ENCODE results near the gene LIN9. TPM values are rescaled to one million over a fixed set of nuclear protein-coding genes. Genes with fewer than 3 reads are reported as not detected.

Gene LIN9
- total and polyA plus RNA-seq, 2 donors (not counting 3 experiments of a cell fraction or from before 2014, with no cell fraction given) = 2.5 to 7.6 TPM

DNA sequence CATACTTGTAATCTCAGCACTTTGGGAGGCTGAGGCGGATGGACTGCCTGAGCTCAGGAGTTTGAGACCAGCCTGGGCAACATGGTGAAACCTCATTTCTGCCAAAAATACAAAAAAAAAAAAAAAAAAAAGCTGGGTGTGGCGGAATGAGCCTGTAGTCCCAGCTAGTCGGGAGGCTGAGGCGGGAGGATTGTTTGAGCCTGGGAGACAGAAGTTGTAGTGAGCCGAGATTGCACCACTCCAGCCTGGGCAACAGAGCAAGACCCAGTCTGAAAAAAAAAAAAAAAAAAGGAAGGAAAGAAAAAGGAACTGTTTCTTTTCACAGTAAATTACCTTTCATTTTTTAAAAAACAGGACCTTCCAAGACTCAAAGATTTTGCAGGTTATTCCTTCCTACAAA, 29.5 kb downstream of the LIN9 start:
- no peaks in the 10 kb centered on the region for H3K9me3 ChIP-seq (replicated peaks; ENCODE audit: control insufficient read depth, insufficient read depth, low read length)
- dilution Hi-C loops (cut with MboI; ENCODE audit: extremely low pct_ligation_motif_present, low sequenced_read_pairs) = no loop called here
- POLR2A ChIA-PET = no interaction called here
- DNase-seq (ENCODE audit: low read depth, low spot score) (no peak), FAIRE-seq (no peak)
- H3K36me3 ChIP-seq (ENCODE audit: control insufficient read depth in 2 of 2, extremely low read depth in 1 of 2, insufficient read depth in 2 of 2, low read length in 2 of 2) = no peaks in the 10 kb centered on the region
- no peak overlapping the region for H3K4me2 ChIP-seq (ENCODE audit: insufficient read depth, low read length)
- H3K9me1 ChIP-seq (replicated peaks; ENCODE audit: control insufficient read depth, extremely low read depth, insufficient read depth, low read length) = no peaks in the 10 kb centered on the region
- no peak for TF ChIP-seq POLR2AphosphoS5 (IDR thresholded peaks at IDR 0.05; ENCODE audit: insufficient read depth, low read depth, low read length)
- no peak for TF ChIP-seq JUN (IDR thresholded peaks at IDR 0.05; ENCODE audit: borderline replicate concordance, insufficient read depth, insufficient read length, low read depth)
- TF ChIP-seq MYC (IDR thresholded peaks at IDR 0.05; ENCODE audit: low read depth, low read length) = no peak
- no peak for TF ChIP-seq GATA2 (IDR thresholded peaks at IDR 0.05; ENCODE audit: insufficient read depth, insufficient read length, low read depth, low read length)
- TF ChIP-seq, protein P1, sequence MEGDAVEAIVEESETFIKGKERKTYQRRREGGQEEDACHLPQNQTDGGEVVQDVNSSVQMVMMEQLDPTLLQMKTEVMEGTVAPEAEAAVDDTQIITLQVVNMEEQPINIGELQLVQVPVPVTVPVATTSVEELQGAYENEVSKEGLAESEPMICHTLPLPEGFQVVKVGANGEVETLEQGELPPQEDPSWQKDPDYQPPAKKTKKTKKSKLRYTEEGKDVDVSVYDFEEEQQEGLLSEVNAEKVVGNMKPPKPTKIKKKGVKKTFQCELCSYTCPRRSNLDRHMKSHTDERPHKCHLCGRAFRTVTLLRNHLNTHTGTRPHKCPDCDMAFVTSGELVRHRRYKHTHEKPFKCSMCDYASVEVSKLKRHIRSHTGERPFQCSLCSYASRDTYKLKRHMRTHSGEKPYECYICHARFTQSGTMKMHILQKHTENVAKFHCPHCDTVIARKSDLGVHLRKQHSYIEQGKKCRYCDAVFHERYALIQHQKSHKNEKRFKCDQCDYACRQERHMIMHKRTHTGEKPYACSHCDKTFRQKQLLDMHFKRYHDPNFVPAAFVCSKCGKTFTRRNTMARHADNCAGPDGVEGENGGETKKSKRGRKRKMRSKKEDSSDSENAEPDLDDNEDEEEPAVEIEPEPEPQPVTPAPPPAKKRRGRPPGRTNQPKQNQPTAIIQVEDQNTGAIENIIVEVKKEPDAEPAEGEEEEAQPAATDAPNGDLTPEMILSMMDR (IDR thresholded peaks at IDR 0.05; ENCODE audit: extremely low read depth in 1 of 2, insufficient read depth in 1 of 2, low read depth in 1 of 2, low read length in 2 of 2) = no peak
- no peak for TF ChIP-seq POLR2A (IDR thresholded peaks at IDR 0.05; ENCODE audit: low read depth, low read length)
- TF ChIP-seq, protein P2, sequence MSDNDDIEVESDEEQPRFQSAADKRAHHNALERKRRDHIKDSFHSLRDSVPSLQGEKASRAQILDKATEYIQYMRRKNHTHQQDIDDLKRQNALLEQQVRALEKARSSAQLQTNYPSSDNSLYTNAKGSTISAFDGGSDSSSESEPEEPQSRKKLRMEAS (IDR thresholded peaks at IDR 0.05; ENCODE audit: insufficient read depth, insufficient read length) = no peak
- no peak for TF ChIP-seq EZH2 (IDR thresholded peaks at IDR 0.05; ENCODE audit: borderline replicate concordance, low read depth, low read length, severe bottlenecking)
- TF ChIP-seq FOS (IDR thresholded peaks at IDR 0.05; ENCODE audit: borderline replicate concordance, insufficient read depth, low read length) = no peak
- no peaks in the 10 kb centered on the region for H3K79me2 ChIP-seq (ENCODE audit: control insufficient read depth, insufficient read depth, low read length)
- no TSS peak for BruUV-seq (replicated peaks)
- H2AFZ ChIP-seq (ENCODE audit: low read depth, low read length) = no peak overlapping the region
- no peak overlapping the region for H3K27ac ChIP-seq (ENCODE audit: insufficient read depth, low read depth, low read length)
- H3K4me3 ChIP-seq (replicated peaks in 1 of 3; ENCODE audit: insufficient read depth in 1 of 3, low read depth in 1 of 3, low read length in 3 of 3) = no peak overlapping the region
- no peak overlapping the region for H3K9ac ChIP-seq (replicated peaks; ENCODE audit: extremely low read depth, insufficient read depth, low read length)
- CTCF ChIA-PET = interaction anchor here (0.6 to 1.5 kb wide), 4 partner anchors 13 to 1357 kb away, joined by 3 to 5 read pairs (median 4); no protein-coding TSS in a partner anchor
- no peaks in the 10 kb centered on the region for H3K27me3 ChIP-seq (ENCODE audit: control insufficient read depth in 2 of 2, insufficient read depth in 2 of 2, low read length in 2 of 2)
- no peaks in the 10 kb centered on the region for H4K20me1 ChIP-seq (replicated peaks; ENCODE audit: control insufficient read depth, extremely low read depth, insufficient read depth, low read length)
- intact Hi-C loops (cut with micrococcal nuclease) = no loop called here
- no peaks in the 10 kb centered on the region for H3K4me1 ChIP-seq (ENCODE audit: control insufficient read depth, extremely low read depth, insufficient read depth, low read length)

Measured in endothelial cell of umbilical vein (primary cell).